ENCODE data around the gene ZBTB20.

Gene ZBTB20

DNA sequence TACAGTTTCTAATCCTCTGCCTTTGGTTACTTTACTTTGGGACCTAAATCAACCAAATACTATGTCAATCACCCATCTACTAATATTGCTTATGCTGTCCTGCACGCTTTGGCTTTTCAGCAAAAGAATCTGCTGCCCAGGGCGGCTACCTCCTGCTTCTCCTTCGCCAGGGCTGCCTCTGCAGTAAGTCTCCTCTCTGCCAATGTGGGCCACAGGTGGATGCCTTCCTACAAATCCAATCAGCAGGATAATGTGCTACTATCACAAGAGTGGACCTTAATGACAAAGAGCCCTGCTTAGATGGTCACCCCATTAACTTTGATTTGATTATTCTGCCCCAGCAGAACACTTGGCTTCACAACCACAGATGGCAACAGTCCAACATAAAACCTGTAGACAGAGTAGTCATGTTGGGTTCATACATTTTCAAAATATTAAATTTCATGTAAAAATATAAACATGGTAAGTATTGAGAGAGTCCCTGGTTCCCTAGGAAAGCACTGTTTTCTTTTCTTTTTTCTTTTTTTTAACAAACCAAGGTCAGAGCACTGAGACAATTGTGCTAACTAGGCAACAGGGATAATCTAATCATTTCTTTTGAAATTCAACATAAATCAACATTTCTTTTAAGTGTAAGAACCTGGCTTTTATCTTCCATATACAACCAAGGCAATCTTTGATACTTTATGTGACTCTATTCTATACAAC lies 298.3 kb downstream of the ZBTB20 start:
- no peak for TF ChIP-seq EZH2phosphoT487 (conservative IDR thresholded peaks at IDR 0.05; ENCODE audit: low read length)
- TF ChIP-seq, protein P1, sequence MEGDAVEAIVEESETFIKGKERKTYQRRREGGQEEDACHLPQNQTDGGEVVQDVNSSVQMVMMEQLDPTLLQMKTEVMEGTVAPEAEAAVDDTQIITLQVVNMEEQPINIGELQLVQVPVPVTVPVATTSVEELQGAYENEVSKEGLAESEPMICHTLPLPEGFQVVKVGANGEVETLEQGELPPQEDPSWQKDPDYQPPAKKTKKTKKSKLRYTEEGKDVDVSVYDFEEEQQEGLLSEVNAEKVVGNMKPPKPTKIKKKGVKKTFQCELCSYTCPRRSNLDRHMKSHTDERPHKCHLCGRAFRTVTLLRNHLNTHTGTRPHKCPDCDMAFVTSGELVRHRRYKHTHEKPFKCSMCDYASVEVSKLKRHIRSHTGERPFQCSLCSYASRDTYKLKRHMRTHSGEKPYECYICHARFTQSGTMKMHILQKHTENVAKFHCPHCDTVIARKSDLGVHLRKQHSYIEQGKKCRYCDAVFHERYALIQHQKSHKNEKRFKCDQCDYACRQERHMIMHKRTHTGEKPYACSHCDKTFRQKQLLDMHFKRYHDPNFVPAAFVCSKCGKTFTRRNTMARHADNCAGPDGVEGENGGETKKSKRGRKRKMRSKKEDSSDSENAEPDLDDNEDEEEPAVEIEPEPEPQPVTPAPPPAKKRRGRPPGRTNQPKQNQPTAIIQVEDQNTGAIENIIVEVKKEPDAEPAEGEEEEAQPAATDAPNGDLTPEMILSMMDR (IDR thresholded peaks at IDR 0.05; ENCODE audit: insufficient read depth, low read length, poor library complexity, severe bottlenecking): no peak
- no peaks in the 10 kb centered on the region for H3K79me2 ChIP-seq (ENCODE audit: insufficient read depth, low read length)
- H4K20me1 ChIP-seq (ENCODE audit: low read depth, low read length): no peaks in the 10 kb centered on the region
- H3K27me3 ChIP-seq (ENCODE audit: low read length): no peaks in the 10 kb centered on the region
- H3K4me3 ChIP-seq (ENCODE audit: insufficient read depth, low read length, poor library complexity, severe bottlenecking): no peak overlapping the region
- H3K36me3 ChIP-seq (ENCODE audit: low read length): no peaks in the 10 kb centered on the region
- no peak overlapping the region for H3K4me2 ChIP-seq (ENCODE audit: low read depth, low read length, poor library complexity, severe bottlenecking)
- no peak overlapping the region for H3K27ac ChIP-seq (ENCODE audit: low read depth, low read length)
- no peaks in the 10 kb centered on the region for H3K9me3 ChIP-seq (ENCODE audit: insufficient read depth, low read length)
- H2AFZ ChIP-seq (ENCODE audit: low read depth, low read length, severe bottlenecking): no peak overlapping the region
- no peaks in the 10 kb centered on the region for H3K9me2 ChIP-seq (replicated peaks; ENCODE audit: insufficient read depth, low read length)
- no peaks in the 10 kb centered on the region for H3F3A ChIP-seq (ENCODE audit: insufficient read depth)
- no peak overlapping the region for H3K9ac ChIP-seq (ENCODE audit: low read length)

DNA sequence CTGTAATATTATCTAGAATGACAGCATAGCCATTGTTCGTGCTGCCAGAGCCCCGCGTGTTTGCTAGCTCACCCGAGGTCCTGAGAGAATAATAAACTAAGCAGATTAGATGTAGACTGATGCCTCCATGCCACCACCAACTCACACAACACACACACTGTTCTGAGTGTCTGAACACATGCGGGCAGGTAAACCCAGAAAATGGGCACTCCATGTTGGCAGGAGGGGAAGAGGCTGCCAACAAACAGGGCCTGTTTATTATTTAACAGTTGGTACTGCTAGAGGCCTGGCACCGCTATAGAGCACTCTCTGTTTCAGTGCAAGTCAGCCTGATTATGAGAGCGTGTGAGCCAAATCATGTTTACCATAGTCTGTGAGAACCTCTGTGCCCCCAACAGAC lies 299.0 kb downstream of the ZBTB20 start:
- Histone ChIP-seq H2AFZ (ENCODE audit: low read depth, low read length, severe bottlenecking) (no peak overlapping the region), H3F3A (ENCODE audit: insufficient read depth) (no peaks in the 10 kb centered on the region), H3K79me2 (ENCODE audit: insufficient read depth, low read length) (no peaks in the 10 kb centered on the region), H3K4me2 (ENCODE audit: low read depth, low read length, poor library complexity, severe bottlenecking) (no peak overlapping the region), H3K9me3 (ENCODE audit: insufficient read depth, low read length) (no peaks in the 10 kb centered on the region), H3K27ac (ENCODE audit: low read depth, low read length) (no peak overlapping the region), H3K9ac (ENCODE audit: low read length) (no peak overlapping the region), H3K4me3 (ENCODE audit: insufficient read depth, low read length, poor library complexity, severe bottlenecking) (no peak overlapping the region), H3K36me3 (ENCODE audit: low read length) (no peaks in the 10 kb centered on the region), H3K27me3 (ENCODE audit: low read length) (no peaks in the 10 kb centered on the region), H4K20me1 (ENCODE audit: low read depth, low read length) (no peaks in the 10 kb centered on the region), H3K9me2 (replicated peaks; ENCODE audit: insufficient read depth, low read length) (no peaks in the 10 kb centered on the region)
- TF ChIP-seq, protein P1 (IDR thresholded peaks at IDR 0.05; ENCODE audit: insufficient read depth, low read length, poor library complexity, severe bottlenecking): no peak
- TF ChIP-seq EZH2phosphoT487 (conservative IDR thresholded peaks at IDR 0.05; ENCODE audit: low read length): no peak

DNA sequence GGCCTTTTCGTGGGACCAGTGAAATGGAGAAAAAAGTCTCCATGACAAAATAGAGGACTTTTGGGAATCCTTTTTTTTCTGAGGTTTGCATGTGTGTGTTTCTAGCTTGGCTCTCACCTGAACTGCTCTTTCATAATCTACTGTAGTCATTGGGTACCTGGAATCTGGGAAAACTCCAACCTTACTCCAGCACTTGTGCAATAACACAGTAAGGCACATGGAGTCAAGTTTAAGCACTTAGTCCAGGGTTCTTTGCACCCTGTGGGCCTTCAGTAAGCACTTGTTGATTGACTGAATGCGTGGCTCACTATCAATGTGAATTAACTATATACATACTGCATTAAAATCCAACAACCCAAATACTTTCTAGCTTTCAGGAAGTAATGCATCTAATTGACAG lies 299.5 kb downstream of the ZBTB20 start:
- H3K9me3 ChIP-seq (ENCODE audit: insufficient read depth, low read length): no peaks in the 10 kb centered on the region
- H3K79me2 ChIP-seq (ENCODE audit: insufficient read depth, low read length): no peaks in the 10 kb centered on the region
- no peak overlapping the region for H3K9ac ChIP-seq (ENCODE audit: low read length)
- H3F3A ChIP-seq (ENCODE audit: insufficient read depth): no peaks in the 10 kb centered on the region
- no peak overlapping the region for H3K27ac ChIP-seq (ENCODE audit: low read depth, low read length)
- no peaks in the 10 kb centered on the region for H4K20me1 ChIP-seq (ENCODE audit: low read depth, low read length)
- H3K9me2 ChIP-seq (replicated peaks; ENCODE audit: insufficient read depth, low read length): no peaks in the 10 kb centered on the region
- no peak overlapping the region for H3K4me2 ChIP-seq (ENCODE audit: low read depth, low read length, poor library complexity, severe bottlenecking)
- H2AFZ ChIP-seq (ENCODE audit: low read depth, low read length, severe bottlenecking): no peak overlapping the region
- H3K4me3 ChIP-seq (ENCODE audit: insufficient read depth, low read length, poor library complexity, severe bottlenecking): no peak overlapping the region
- H3K27me3 ChIP-seq (ENCODE audit: low read length): no peaks in the 10 kb centered on the region
- TF ChIP-seq, protein P1 (IDR thresholded peaks at IDR 0.05; ENCODE audit: insufficient read depth, low read length, poor library complexity, severe bottlenecking): no peak
- TF ChIP-seq EZH2phosphoT487 (conservative IDR thresholded peaks at IDR 0.05; ENCODE audit: low read length): no peak
- no peaks in the 10 kb centered on the region for H3K36me3 ChIP-seq (ENCODE audit: low read length)

Data from SU-DHL-6 (cell line).